Measurements from ENCODE around the gene ZNF560. TPM values are rescaled to one million over a fixed set of nuclear protein-coding genes. Genes with fewer than 3 reads are reported as not detected.

Gene ZNF560
- total RNA-seq, 4 donors from 2014 or later, result 0.13 TPM; not detected in 3

DNA sequence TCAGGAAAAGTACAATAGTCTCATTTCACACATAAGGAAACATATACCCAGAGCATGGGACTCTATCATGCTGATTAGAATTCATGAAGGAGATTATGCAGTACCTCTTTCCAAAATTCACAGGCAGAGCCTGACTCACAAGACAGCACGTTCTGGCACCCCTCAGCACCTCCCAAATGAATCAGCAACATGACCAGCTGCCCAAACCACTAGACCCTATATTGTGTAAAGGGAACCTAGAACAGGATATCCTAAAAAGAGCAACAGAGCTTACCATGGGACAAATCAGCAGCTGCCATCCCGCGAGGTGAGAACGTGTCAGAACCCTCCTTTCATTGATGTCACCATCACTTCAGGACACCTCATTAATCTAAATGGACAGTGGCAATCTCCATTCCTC, 37.5 kb upstream of the ZNF560 start:
- Histone ChIP-seq H3K27me3 (no peaks in the 10 kb centered on the region), H3K4me1 (peaks cover 6 to 11% of the 10 kb centered on the region in 2 donors), H3K4me3 (replicated peaks in 1 of 3) (no peak overlapping the region), H3K36me3 (peaks cover 50 to 54% of the 10 kb centered on the region in 2 donors), H3K9me3 (no peaks in the 10 kb centered on the region), H3K27ac (no peak overlapping the region)
- intact Hi-C loops (cut with DNase I), result no loop called here
- WGBS, 2 donors, result 97 to 100% methylated on average over 4 of the region's 4 CpGs
- TF ChIP-seq, protein P1, sequence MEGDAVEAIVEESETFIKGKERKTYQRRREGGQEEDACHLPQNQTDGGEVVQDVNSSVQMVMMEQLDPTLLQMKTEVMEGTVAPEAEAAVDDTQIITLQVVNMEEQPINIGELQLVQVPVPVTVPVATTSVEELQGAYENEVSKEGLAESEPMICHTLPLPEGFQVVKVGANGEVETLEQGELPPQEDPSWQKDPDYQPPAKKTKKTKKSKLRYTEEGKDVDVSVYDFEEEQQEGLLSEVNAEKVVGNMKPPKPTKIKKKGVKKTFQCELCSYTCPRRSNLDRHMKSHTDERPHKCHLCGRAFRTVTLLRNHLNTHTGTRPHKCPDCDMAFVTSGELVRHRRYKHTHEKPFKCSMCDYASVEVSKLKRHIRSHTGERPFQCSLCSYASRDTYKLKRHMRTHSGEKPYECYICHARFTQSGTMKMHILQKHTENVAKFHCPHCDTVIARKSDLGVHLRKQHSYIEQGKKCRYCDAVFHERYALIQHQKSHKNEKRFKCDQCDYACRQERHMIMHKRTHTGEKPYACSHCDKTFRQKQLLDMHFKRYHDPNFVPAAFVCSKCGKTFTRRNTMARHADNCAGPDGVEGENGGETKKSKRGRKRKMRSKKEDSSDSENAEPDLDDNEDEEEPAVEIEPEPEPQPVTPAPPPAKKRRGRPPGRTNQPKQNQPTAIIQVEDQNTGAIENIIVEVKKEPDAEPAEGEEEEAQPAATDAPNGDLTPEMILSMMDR (IDR thresholded peaks at IDR 0.05), result no peak
- TF ChIP-seq POLR2A (IDR thresholded peaks at IDR 0.05), result no peak
- DNase-seq, result no peak

DNA sequence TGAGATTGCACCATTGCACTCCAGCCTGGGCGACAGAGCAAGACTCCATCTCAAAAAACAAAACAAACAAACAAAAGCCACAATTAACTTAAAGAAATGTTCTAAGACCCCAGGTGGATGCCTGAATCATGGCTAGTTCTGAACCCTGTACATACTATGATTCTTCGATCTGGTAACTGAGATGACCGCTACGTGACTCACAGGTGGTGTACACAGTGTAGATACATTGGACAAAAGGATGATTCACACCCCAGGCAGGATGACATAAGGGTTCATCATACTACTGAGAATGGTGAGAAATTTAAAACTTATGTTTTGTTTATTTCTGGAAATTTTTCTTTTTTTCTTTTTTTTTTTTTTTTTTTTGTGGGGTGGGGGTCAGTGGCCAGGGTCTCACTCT, 33.5 kb upstream of the ZNF560 start:
- peaks cover 0 to 3% of the 10 kb centered on the region in 2 donors for H3K4me1 ChIP-seq
- peaks cover 20% of the 10 kb centered on the region for H3K9me3 ChIP-seq
- H3K4me3 ChIP-seq (replicated peaks in 1 of 3), result no peak overlapping the region
- WGBS, 2 donors, result 98 to 99% methylated on average over 4 of the region's 4 CpGs
- intact Hi-C loops (cut with DNase I), result no loop called here
- TF ChIP-seq, protein P1 (IDR thresholded peaks at IDR 0.05), result no peak
- TF ChIP-seq POLR2A (IDR thresholded peaks at IDR 0.05), result no peak
- peaks cover 90 to 93% of the 10 kb centered on the region in 2 donors for H3K36me3 ChIP-seq
- no peaks in the 10 kb centered on the region for H3K27me3 ChIP-seq
- no peak for DNase-seq
- no peak overlapping the region for H3K27ac ChIP-seq

DNA sequence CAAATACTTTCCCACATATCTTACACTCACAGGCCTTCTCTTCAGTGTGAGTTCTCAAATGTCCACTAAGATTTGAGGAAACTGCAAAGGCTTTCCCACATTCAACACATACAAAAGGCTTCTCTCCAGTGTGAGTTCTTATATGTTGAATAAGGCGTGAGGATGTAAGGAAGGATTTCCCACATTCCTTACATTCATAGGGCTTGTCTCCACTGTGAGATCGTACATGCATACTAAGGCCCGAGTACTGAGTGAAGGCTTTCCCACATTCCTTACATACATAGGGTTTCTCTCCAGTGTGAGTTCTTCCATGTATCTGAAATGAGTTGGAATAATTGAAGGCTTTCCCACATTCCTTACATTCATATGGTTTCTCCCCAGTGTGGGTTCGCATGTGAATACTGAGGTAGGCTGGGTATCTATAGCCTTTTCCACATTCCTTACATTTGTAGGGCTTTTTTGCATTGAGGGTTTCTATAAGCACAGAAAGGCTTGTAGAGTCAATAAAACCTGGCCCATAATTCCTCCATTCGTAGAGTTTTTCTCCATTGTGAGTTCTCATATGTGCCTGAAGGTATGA, 30.4 kb upstream of the ZNF560 start:
- no peaks in the 10 kb centered on the region for H3K27me3 ChIP-seq
- 98% methylated on average over 5 of the region's 5 CpGs for WGBS, 2 donors
- no peak for DNase-seq
- H3K27ac ChIP-seq, result no peak overlapping the region
- TF ChIP-seq, protein P1 (IDR thresholded peaks at IDR 0.05), result no peak
- no peak for TF ChIP-seq POLR2A (IDR thresholded peaks at IDR 0.05)
- intact Hi-C loops (cut with DNase I), result loop anchor here (10.0 kb wide), 1 partner anchor 184 kb away; no protein-coding TSS in a partner anchor
- H3K4me3 ChIP-seq (replicated peaks in 1 of 3), result no peak overlapping the region
- peaks cover 69 to 73% of the 10 kb centered on the region in 2 donors for H3K36me3 ChIP-seq
- H3K4me1 ChIP-seq, result no peaks in the 10 kb centered on the region
- H3K9me3 ChIP-seq, result peaks cover 27% of the 10 kb centered on the region

DNA sequence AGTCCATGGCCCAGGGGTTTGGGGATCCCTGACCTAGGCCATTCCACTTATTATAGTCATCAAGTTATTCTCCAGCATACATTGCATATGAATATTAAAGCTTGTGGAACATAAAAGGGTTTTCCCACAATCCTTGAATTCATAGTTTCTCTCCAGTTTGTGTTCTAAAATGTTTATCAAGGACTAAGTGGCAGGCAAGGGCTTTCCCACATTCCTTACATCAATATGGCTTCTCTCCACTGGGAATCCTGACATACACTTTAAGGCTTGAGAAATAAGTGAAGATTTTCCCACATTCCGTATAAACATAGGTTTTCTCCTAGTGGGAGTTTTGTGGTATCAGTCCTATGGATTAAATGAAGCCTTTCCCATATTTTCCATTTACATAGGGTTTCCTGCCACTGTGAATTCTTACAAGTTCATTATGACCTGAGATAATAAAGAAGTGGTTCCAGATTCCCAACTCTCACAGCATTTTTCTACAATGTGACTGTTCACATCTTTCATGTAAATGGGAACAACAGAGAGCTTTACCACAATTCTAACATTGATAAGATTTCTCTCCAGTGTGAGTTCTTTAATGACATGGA, 25.6 kb upstream of the ZNF560 start:
- Histone ChIP-seq H3K36me3 (peaks cover 20 to 27% of the 10 kb centered on the region in 2 donors), H3K27ac (no peak overlapping the region), H3K4me1 (no peaks in the 10 kb centered on the region), H3K4me3 (replicated peaks in 1 of 3) (no peak overlapping the region), H3K9me3 (peaks cover 22% of the 10 kb centered on the region), H3K27me3 (no peaks in the 10 kb centered on the region)
- 94 to 98% methylated on average over 1 of the region's 1 CpG for WGBS, 2 donors
- intact Hi-C loops (cut with DNase I), result loop anchor here (5.0 to 10.0 kb wide), 2 partner anchors 48 to 179 kb away; no protein-coding TSS in a partner anchor
- no peak for DNase-seq
- TF ChIP-seq, protein P1 (IDR thresholded peaks at IDR 0.05), result no peak
- no peak for TF ChIP-seq POLR2A (IDR thresholded peaks at IDR 0.05)

DNA sequence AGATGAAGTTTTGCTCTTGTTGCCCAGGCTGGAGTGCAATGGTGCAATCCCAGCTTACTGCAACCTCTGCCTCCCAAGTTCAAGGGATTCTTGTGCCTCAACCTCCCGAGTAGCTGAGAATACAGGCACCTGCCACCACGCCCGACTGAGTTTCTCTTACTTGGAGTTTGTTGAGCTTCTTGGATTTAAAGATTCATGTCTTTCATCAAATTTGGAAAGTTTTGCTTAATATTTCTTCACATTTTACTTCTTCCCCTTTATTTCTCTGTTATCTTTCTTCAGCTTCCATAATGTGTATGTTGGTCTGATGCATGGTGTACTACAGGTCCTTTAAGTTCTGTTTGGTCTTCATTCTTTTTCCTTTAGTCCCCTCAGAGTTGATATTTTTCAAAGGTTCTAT, 8.9 kb upstream of the ZNF560 start:
- Histone ChIP-seq H3K36me3 (no peaks in the 10 kb centered on the region), H3K4me3 (replicated peaks in 1 of 3) (no peak overlapping the region), H3K27me3 (no peaks in the 10 kb centered on the region), H3K4me1 (no peaks in the 10 kb centered on the region), H3K9me3 (no peaks in the 10 kb centered on the region), H3K27ac (no peak overlapping the region)
- intact Hi-C loops (cut with DNase I), result no loop called here
- TF ChIP-seq POLR2A (IDR thresholded peaks at IDR 0.05), result no peak
- TF ChIP-seq, protein P1 (IDR thresholded peaks at IDR 0.05), result no peak
- 86 to 89% methylated on average over 3 of the region's 3 CpGs for WGBS, 2 donors
- DNase-seq, result no peak

Measured in thyroid gland (tissue), 4 donors.